B cell (primary cell): ENCODE data around the gene GAK.

Source experiments
- CTCF ChIP-seq: fragments of 200-600 bp; IDR thresholded peaks from one replicate; pipeline ENCODE4 v1.8.0; 2022; ENCODE audit warnings: antibody characterized with exemption, mild to moderate bottlenecking
- EZH2 ChIP-seq: IDR thresholded peaks from 2 replicates; pipeline ENCODE4 v1.6.1; 2012; ENCODE audit warnings: borderline replicate concordance, low read depth, mild to moderate bottlenecking, moderate library complexity, low read length; ENCODE audit not compliant: insufficient read depth, poor library complexity, severe bottlenecking

GRCh38 chr4:970046-970745, 38.1 kb upstream of the GAK start:
- TF ChIP-seq EZH2 (no peak), CTCF (no peak)
